ACC112 (cell line): Measurements from ENCODE around the gene ALOX12.
"Not testable (repeated sequence)": the region's sequence is repeated elsewhere in the genome, so short reads cannot be mapped to it uniquely, and the experiment has no call there.

Experiments used
- H2AFZ ChIP-seq: fragments of 200-600 bp; sonication (generic); one replicate; pipeline ENCODE4 v1.6.0; 2017; ENCODE audit warnings: antibody characterized with exemption, low read length; ENCODE audit not compliant: unreplicated experiment
- H3K27ac ChIP-seq: fragments of 200-600 bp; sonication (generic); 2 replicates; pipeline ENCODE4 v1.5.1; 2014; ENCODE audit warnings: low read depth, mild to moderate bottlenecking, antibody characterized with exemption, low read length, moderate library complexity
- H3K27me3 ChIP-seq: fragments of 200-600 bp; sonication (generic); 2 replicates; pipeline ENCODE4 v1.6.1; 2014; ENCODE audit warnings: mild to moderate bottlenecking, antibody characterized with exemption, low read length, moderate library complexity, mixed read lengths; ENCODE audit not compliant: insufficient read depth
- H3K36me3 ChIP-seq: fragments of 200-600 bp; sonication (generic); 2 replicates; pipeline ENCODE4 v1.6.1; 2016; ENCODE audit warnings: mild to moderate bottlenecking, antibody characterized with exemption, low read length, moderate library complexity, mixed read lengths; ENCODE audit not compliant: insufficient read depth
- H3K4me1 ChIP-seq: fragments of 200-600 bp; sonication (generic); one replicate; pipeline ENCODE4 v1.6.1; 2016; ENCODE audit warnings: low read length, mixed read lengths; ENCODE audit not compliant: insufficient read depth, unreplicated experiment, control insufficient read depth
- H3K4me3 ChIP-seq: fragments of 200-600 bp; sonication (generic); 2 replicates; pipeline ENCODE4 v1.5.1; 2014; ENCODE audit warnings: mild to moderate bottlenecking, low read depth, low read length
- H3K79me2 ChIP-seq: fragments of 200-600 bp; sonication (generic); one replicate; pipeline ENCODE4 v1.6.0; 2016; ENCODE audit warnings: low read length; ENCODE audit not compliant: control insufficient read depth, unreplicated experiment, insufficient read depth

The ALOX12 gene

DNA sequence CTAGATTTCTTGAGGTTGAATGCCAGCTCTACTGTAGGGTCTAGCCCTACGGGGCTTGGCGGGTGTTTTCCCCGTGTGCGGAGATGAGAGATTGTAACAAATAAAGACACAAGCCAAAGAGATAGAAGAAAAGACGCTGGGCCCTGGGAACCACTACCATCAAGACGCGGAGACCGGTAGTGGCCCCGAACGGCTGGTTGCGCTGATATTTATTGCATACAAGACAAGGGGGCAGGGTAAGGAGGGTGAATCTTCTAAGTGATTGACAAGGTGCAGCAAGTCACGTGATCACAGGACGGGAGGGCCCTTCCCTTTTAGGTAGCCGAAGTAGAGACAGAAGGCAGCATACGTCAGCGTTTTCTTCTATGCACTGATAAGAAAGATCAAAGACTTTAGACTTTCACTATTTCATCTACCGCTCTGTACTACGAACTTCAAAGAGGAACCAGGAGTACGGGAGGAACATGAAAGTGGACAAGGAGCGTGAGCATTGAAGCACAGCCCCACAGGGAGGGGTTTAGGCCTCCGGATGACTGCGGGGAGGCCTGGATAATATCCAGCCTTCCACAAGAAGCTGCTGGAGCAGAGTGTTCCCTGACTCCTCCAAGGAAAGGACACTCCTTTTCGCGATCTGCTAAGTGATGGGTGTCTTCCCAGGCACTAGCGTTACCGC, 51.0 kb downstream of the ALOX12 start:
- not testable (repeated sequence) for H3K4me3 ChIP-seq, H3K27me3 ChIP-seq, H3K4me1 ChIP-seq, H3K79me2 ChIP-seq, H3K36me3 ChIP-seq, H3K27ac ChIP-seq
- H2AFZ ChIP-seq, result peak overlapping the region; percentile 35

GRCh38 chr17:7047566-7047965, 51.7 kb downstream of the ALOX12 start:
- H3K27ac ChIP-seq, result no peak overlapping the region

GRCh38 chr17:7048968-7049367, 53.1 kb downstream of the ALOX12 start:
- no peak overlapping the region for H3K27ac ChIP-seq
- no peaks in the 10 kb centered on the region for H3K36me3 ChIP-seq
- no peaks in the 10 kb centered on the region for H3K79me2 ChIP-seq
- H3K4me3 ChIP-seq, result no peak overlapping the region
- peaks cover 2% of the 10 kb centered on the region; the same call in 1 of the 2 replicates for H3K27me3 ChIP-seq
- peaks cover 6% of the 10 kb centered on the region for H3K4me1 ChIP-seq
- H2AFZ ChIP-seq, result no peak overlapping the region

More at GRCh38 chr17:7047566-7047965, 51.7 kb downstream of the ALOX12 start:
- no peaks in the 10 kb centered on the region for H3K36me3 ChIP-seq
- H3K4me1 ChIP-seq, result peaks cover 10% of the 10 kb centered on the region
- no peak overlapping the region for H2AFZ ChIP-seq
- peaks cover 3% of the 10 kb centered on the region; the same call in 1 of the 2 replicates for H3K27me3 ChIP-seq
- no peak overlapping the region for H3K4me3 ChIP-seq
- no peaks in the 10 kb centered on the region for H3K79me2 ChIP-seq

DNA sequence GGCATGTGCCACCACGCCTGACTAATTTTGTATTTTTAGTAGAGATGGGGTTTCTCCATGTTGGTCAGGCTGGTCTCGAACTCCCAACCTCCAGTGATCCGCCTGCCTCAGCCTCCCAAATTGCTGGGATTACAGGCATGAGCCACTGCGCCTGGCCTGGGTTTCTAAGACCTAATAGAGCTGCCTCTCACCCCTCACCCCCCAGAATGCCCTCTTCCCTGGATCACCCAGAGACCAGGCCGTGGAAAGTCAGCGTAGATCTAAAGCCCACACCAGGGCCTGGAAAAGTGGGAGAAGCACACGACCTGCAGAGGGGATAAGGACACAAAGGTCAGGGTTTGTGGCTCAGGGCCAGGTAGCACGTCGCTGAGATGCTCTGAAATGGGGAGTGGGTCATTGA, 54.7 kb downstream of the ALOX12 start:
- not testable (repeated sequence) for H3K4me1 ChIP-seq, H3K36me3 ChIP-seq, H3K79me2 ChIP-seq, H3K4me3 ChIP-seq, H3K27ac ChIP-seq, H2AFZ ChIP-seq, H3K27me3 ChIP-seq

- Histone ChIP-seq H2AFZ (no peak overlapping the region), H3K4me1 (peaks cover 21% of the 10 kb centered on the region), H3K27ac (no peak overlapping the region)
Observed at GRCh38 chr17:7056386-7056785, 60.5 kb downstream of the ALOX12 start.

DNA sequence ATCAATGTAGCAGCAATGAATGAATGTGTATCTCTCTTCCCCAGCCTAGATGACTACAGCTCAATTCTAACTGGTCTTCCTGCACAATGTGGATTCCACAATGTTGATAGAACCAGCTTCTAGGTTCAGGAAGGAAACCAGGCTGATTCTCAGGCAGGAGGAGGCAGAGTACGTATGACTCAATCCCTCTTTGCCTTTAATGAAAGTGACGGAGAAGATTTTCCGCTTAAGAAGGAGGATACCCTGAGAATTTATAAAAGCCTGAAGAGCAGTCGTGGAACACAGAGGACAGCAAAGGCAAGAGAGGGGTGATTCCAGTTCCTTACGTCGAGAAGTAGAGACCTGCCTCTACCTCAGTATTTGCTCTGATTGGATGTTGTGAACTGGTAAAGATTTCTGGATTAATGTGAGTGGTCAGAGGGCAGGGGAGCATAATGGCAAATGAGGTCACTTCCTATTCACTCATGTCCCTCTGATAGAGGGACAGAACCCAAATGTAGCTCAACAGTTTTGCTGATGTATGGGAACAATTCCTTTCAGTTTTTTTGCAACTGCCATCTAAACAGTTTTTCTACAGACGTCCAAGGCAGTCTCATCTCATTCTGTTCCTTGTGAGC, 63.1 kb downstream of the ALOX12 start:
- no peak overlapping the region for H3K4me3 ChIP-seq
- H3K27me3 ChIP-seq, result no peaks in the 10 kb centered on the region
- peaks cover 32% of the 10 kb centered on the region for H3K4me1 ChIP-seq
- no peaks in the 10 kb centered on the region for H3K36me3 ChIP-seq
- H3K79me2 ChIP-seq, result no peaks in the 10 kb centered on the region
- H3K27ac ChIP-seq, result peak overlapping the region; percentile 39
- H2AFZ ChIP-seq, result no peak overlapping the region

More at GRCh38 chr17:7056386-7056785, 60.5 kb downstream of the ALOX12 start:
- Histone ChIP-seq H3K79me2 (no peaks in the 10 kb centered on the region), H3K36me3 (no peaks in the 10 kb centered on the region), H3K27me3 (no peaks in the 10 kb centered on the region), H3K4me3 (no peak overlapping the region)
